Heart right ventricle (tissue), 16 donors: ENCODE results near the gene TEC. TPM values are rescaled to one million over a fixed set of nuclear protein-coding genes. Genes with fewer than 3 reads are reported as not detected.

Experiments
- ATAC-seq, 8 donors: fragments of 200-7000 bp; cut with Tn5 transposase; one replicate each; pipeline ENCODE4 v1.9.1; 2020; ENCODE audit warnings: mild to moderate bottlenecking in 8 of 8, moderate library complexity in 8 of 8, moderate number of reproducible peaks in 1 of 8
- DNase-seq, 2 donors: peaks; one replicate each; pipeline ENCODE4 v3.0.0-alpha.2; 2020
- H3K27ac ChIP-seq, 10 donors: fragments of 200-600 bp; sonication (generic) in 2 of 10; one replicate each; pipeline versions ENCODE4 v1.5.0 to v1.8.0; 2020 to 2022; ENCODE audit warnings: mild to moderate bottlenecking in 3 of 10
- H3K27me3 ChIP-seq, 7 donors: fragments of 200-600 bp; one replicate each; pipeline ENCODE4 v1.8.0; 2021 to 2022; ENCODE audit warnings: mild to moderate bottlenecking in 2 of 7
- H3K36me3 ChIP-seq, 9 donors: fragments of 200-600 bp; sonication (generic) in 1 of 9; one replicate each; pipeline versions ENCODE4 v1.5.0 to v1.8.0; 2020 to 2022; ENCODE audit warnings: mild to moderate bottlenecking in 2 of 9
- H3K4me1 ChIP-seq, 9 donors: fragments of 200-600 bp; sonication (generic) in 1 of 9; one replicate each; pipeline versions ENCODE4 v1.5.0 to v1.8.0; 2020 to 2022; ENCODE audit warnings: mild to moderate bottlenecking in 4 of 9
- H3K4me3 ChIP-seq, 10 donors: fragments of 200-600 bp; sonication (generic) in 2 of 10; one replicate each; pipeline versions ENCODE4 v1.5.0 to v1.8.0; 2020 to 2022; ENCODE audit warnings: mild to moderate bottlenecking in 7 of 10, moderate library complexity in 2 of 10
- H3K9me3 ChIP-seq, 11 donors: fragments of 200-600 bp in 10 of 11; sonication (generic) in 2 of 11; one replicate each; pipeline versions ENCODE4 v1.5.0 to v1.8.0; 2013 to 2022; ENCODE audit warnings: mild to moderate bottlenecking in 2 of 11, control low read depth in 1 of 11, moderate library complexity in 1 of 11
- CTCF ChIP-seq, 9 donors: fragments of 200-600 bp; sonication (generic) in 2 of 9; IDR thresholded peaks; one replicate each; pipeline versions ENCODE4 v1.5.0 to v1.8.0; 2021 to 2022; ENCODE audit warnings: antibody characterized with exemption in 9 of 9, mild to moderate bottlenecking in 5 of 9, moderate library complexity in 1 of 9
- WGBS, 2 donors: extraction: QIAGEN DNeasy Blood & Tissue Kit; methylation state at CpG; one replicate each; pipeline ENCODE4 v1.1.7; 2013; ENCODE audit warnings: inconsistent platforms in 1 of 2; 5-methylcytosine and 5-hydroxymethylcytosine counted together
- intact Hi-C, 10 donors: fragments of 100-400 bp; cut with DNase I; formaldehyde crosslinking; loops; one replicate each; pipeline versions ENCODE4 v1.11.1 to v1.14.2; 2022
- polyA plus RNA-seq, 2 donors: library from polyadenylated mRNA; stranded (reverse); fragments of 200-250 nt; gene quantifications; one replicate each; pipeline ENCODE4 v1.2.3, GENCODE V29; 2013
- total RNA-seq, 10 donors: library from RNA; stranded (reverse); fragmentation: NEBNext Ultra II Directional in 3 of 10; extraction: Animal tissue kit (Norgen Biotek cat#: 25700) in 3 of 10; gene quantifications; one replicate each; pipeline versions ENCODE4 v1.2.1 to v1.2.4, GENCODE V29; 2021 to 2023
- donor health status: Arrhythmogenic right ventricular cardiomyopathy.
- donor health status: ischemic (EF 13 %, LVEDD 7.1; RV severe dilation, severe dysfunction).
- donor health status: healthy with polysubstance abuse.
- donor health status: DM: no; HTN: yes; CAD: no.
- donor health status: DM: no; HTN: no; CAD: no.
- donor health status: ischemic (EF 25% LVEDD 6.9; RV normal size, moderate dysfunction).
- donor health status: ischemic (EF 25% LVEDD 5.7; RV mildly dilated, moderate dysfunction).
- donor health status: healthy.
- donor health status: DM: yes; HTN: yes; CAD: no.
- donor health status: Ischemic cardiomyopathy.
- donor health status: ischemic (EF 35%, LVEDD 5.7; RV mildly dilated, moderate dysfunction).
- donor health status: nonischemic (EF 11% LVEDD 7.7; RV severe dilation, severe dysfunction).
- donor health status: DM: yes; HTN: yes; CAD: no.
- donor health status: PGD.
- donor health status: ischemic (EF 29% LVEDD 5.4; RV normal size, mild dysfunction).
- donor health status: nonischemic (EF 23%, LVEDD 6.1; RV moderate dilation, normal function).

Gene TEC
- total and polyA plus RNA-seq, 12 donors = 1.0 to 3.6 (median 2.2) TPM

- intact Hi-C loops = no loop called here
- TF ChIP-seq CTCF (IDR thresholded peaks at IDR 0.05) = no peak
- ATAC-seq (no peak), DNase-seq (no peak)
- Histone ChIP-seq H3K36me3 (no peaks in the 10 kb centered on the region), H3K4me1 (peaks cover 0 to 14% (median 0%) of the 10 kb centered on the region in 9 donors), H3K9me3 (no peaks in the 10 kb centered on the region), H3K27ac (peak overlapping the region in 1 of 10 donors; percentile 46), H3K27me3 (no peaks in the 10 kb centered on the region), H3K4me3 (no peak overlapping the region)
- 57 to 72% methylated on average over 6 of the region's 6 CpGs for WGBS, 2 donors
Measured at GRCh38 chr4:48212165-48212564, 57.5 kb downstream of the TEC start.

- H3K36me3 ChIP-seq = no peaks in the 10 kb centered on the region
- no peak for TF ChIP-seq CTCF (IDR thresholded peaks at IDR 0.05)
Measured at GRCh38 chr4:48210966-48211328, 58.7 kb downstream of the TEC start.

GRCh38 chr4:48205626-48206025 lies 64.0 kb downstream of the TEC start:
- 77 to 82% methylated on average over 2 of the region's 2 CpGs for WGBS, 2 donors

More at GRCh38 chr4:48210966-48211328, 58.7 kb downstream of the TEC start:
- Histone ChIP-seq H3K27me3 (no peaks in the 10 kb centered on the region), H3K4me3 (no peak overlapping the region), H3K4me1 (peaks cover 0 to 8% (median 0%) of the 10 kb centered on the region in 9 donors), H3K27ac (no peak overlapping the region), H3K9me3 (no peaks in the 10 kb centered on the region)
- intact Hi-C loops = no loop called here
- no peak for ATAC-seq
- no peak for DNase-seq

GRCh38 chr4:48205107-48205506 lies 64.5 kb downstream of the TEC start:
- Histone ChIP-seq H3K27me3 (no peaks in the 10 kb centered on the region), H3K4me3 (no peak overlapping the region), H3K4me1 (peaks cover 0 to 34% (median 12%) of the 10 kb centered on the region in 9 donors), H3K36me3 (no peaks in the 10 kb centered on the region), H3K9me3 (no peaks in the 10 kb centered on the region), H3K27ac (no peak overlapping the region)
- no peak for TF ChIP-seq CTCF (IDR thresholded peaks at IDR 0.05)
- ATAC-seq = peak in 7 of 8 donors; percentile 48 to 95 (median 77)
- intact Hi-C loops = no loop called here
- DNase-seq = no peak
- WGBS, 2 donors = 54 to 69% methylated on average over 2 of the region's 2 CpGs

More at GRCh38 chr4:48205626-48206025, 64.0 kb downstream of the TEC start:
- ATAC-seq = no peak
- intact Hi-C loops = no loop called here
- no peak overlapping the region for H3K27ac ChIP-seq
- no peak for TF ChIP-seq CTCF (IDR thresholded peaks at IDR 0.05)
- no peaks in the 10 kb centered on the region for H3K27me3 ChIP-seq
- no peaks in the 10 kb centered on the region for H3K36me3 ChIP-seq
- H3K9me3 ChIP-seq = no peaks in the 10 kb centered on the region
- peaks cover 0 to 34% (median 12%) of the 10 kb centered on the region in 9 donors for H3K4me1 ChIP-seq
- no peak overlapping the region for H3K4me3 ChIP-seq
- DNase-seq = no peak
